ENCODE results near the gene EHD2.

The EHD2 gene

DNA sequence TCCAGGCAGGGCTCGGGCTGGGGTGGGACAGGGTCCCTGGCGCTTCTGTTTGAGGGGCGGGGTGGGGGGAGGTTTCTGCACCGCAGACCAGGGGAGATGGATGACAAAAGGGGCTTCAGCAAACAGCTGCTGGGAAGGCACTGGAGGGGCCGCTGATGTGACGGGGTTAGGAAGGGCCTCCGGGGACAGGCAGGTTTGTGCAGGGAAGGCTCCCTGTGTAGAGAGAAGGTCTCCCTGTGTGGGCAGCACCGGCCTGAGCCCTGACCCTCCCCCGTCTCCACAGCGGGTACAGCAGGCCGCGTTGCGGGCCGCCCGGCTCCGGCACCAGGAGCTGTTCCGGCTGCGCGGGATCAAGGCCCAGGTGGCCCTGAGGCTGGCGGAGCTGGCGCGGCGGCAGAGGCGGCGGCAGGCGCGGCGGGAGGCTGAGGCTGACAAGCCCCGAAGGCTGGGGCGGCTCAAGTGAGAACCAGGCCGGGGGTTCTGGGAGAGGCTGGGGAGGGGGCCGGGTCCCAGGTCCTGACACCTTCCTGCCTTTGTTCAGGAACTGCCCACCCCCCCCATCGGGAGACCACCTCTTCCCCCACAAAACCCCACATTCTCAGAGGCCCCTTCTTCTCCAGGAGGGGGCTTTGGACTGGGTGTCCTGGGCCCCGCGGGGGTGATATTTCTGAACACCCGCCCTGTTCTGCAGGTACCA lies 42.0 kb downstream of the EHD2 start:
- no peak for TF ChIP-seq CTCF (IDR thresholded peaks at IDR 0.05; ENCODE audit: insufficient read depth, missing control alignments)
- no peak for DNase-seq (ENCODE audit: insufficient read length, low spot score)
- FAIRE-seq, result no peak

DNA sequence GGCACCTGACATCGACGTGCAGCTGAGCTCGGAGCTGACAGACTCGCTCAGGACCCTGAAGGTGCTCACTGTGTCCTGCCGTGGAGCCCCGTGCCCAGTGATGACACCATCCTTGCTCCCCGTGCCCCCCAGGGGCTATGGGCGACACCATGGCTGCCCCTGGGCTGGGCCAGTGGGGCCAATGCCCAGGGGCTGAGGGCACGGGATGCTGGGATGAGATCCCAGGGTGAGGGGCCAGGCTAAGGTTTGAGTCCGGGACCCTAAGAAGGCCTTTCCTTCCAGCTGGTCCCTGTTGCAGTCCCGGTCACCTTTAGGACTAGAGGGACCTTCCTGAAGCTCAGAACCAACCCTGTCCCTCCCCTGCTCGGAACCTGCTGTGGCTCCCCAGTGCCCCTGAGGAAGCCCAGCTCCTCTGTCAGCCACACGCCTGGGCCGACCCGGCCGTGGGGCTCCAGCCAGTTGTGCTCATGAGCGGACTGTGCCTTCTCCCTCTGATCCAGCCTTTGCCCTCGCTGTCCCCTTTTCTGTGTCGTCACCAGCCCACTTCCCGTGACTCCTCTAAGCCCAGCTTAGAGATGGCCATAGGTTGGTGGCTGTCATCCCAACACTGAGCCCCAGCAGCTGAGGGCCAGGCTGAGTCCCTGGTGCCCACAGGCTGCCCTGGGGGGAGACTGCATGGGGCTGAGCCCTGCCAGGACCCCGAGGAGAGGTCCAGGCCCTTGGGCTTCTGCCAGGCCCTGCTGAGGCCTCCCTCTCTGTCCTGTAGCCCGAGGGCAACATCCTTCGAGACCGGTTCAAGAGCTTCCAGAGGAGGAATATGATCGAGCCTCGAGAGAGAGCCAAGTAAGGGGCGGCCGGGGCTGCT lies 42.8 kb downstream of the EHD2 start:
- no peak for FAIRE-seq
- DNase-seq (ENCODE audit: insufficient read length, low spot score), result no peak
- TF ChIP-seq CTCF (IDR thresholded peaks at IDR 0.05; ENCODE audit: insufficient read depth, missing control alignments), result no peak

GRCh38 chr19:47756627-47756929 lies 43.4 kb downstream of the EHD2 start:
- DNase-seq (ENCODE audit: insufficient read length, low spot score) (no peak), FAIRE-seq (no peak)

DNA sequence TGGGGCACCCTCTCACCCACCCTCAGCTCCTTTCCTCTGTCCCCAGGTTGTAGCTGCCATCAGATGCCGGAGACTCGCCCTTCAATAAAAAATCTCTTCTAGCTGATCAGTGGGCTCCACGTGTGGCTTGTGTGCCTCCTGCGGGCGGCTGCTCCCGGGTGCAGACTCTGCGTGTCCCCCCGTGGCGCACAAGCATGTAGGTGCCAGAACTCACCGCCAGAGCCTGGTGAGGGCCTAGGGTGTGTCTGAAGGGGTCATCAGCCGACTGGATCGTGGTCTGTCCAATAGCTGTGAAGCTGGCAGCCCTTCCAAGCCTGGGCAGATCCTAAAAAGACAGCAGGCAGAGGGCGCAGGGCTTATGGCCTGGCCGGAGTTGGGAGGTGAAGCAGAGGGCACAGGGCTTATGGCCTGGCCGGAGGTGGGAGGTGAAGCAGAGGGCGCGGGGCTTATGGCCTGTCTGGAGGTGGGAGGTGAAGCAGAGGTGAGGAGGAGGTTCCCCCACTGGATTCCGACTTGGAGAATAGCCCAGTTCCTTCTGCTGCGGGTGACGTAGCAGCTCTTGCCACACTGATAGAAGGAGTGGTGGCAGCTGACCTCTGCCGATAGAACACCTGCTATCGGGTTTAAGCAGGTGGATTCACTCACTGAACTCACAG lies 43.9 kb downstream of the EHD2 start:
- no peak for DNase-seq (ENCODE audit: insufficient read length, low spot score)
- no peak for TF ChIP-seq CTCF (IDR thresholded peaks at IDR 0.05; ENCODE audit: insufficient read depth, missing control alignments)
- no peak for FAIRE-seq

More at GRCh38 chr19:47756627-47756929, 43.4 kb downstream of the EHD2 start:
- TF ChIP-seq CTCF (IDR thresholded peaks at IDR 0.05; ENCODE audit: insufficient read depth, missing control alignments), result no peak

DNA sequence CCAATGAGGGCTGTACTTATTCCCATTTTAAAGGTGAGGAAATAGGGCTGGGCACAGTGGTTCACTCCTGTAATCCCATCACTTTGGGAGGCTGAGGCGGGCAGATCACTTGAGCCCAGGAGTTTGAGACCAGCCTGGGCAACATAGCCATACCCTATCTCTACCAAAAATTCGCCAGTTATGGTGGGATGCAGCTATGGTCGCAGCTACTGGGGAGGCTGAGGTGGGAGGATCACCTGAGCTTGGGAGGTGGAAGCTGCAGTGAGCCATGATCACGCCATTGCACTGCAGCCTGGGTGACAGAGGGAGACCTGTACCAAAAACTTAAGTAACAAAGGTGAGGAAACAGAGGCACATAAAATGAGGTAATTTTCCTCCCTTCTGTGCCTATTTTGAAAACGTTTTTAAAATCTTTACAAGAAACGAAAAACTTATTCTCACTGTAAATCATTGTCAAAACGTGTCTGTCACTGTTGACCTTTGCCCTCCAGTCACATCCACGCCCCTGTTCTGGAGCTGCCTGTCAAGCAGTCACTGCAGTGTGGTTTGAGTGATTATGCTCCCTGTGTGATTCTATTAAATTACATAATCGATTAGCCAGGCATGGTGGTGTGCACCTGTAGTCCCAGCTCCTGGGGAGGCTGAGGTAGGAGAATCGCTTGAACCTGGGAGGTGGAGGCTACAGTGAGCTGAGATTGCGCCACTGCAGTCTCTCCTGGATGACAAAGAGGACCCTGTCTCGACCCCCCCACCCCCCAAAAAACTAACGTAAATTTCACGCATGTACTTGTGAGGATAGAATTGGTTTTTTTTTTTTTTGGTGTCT lies 44.6 kb downstream of the EHD2 start:
- DNase-seq (ENCODE audit: insufficient read length, low spot score) (no peak), FAIRE-seq (no peak)
- TF ChIP-seq CTCF (IDR thresholded peaks at IDR 0.05; ENCODE audit: insufficient read depth, missing control alignments), result no peak

GRCh38 chr19:47758443-47758804 lies 45.2 kb downstream of the EHD2 start:
- no peak for FAIRE-seq
- no peak for DNase-seq (ENCODE audit: insufficient read length, low spot score)
- TF ChIP-seq CTCF (IDR thresholded peaks at IDR 0.05; ENCODE audit: insufficient read depth, missing control alignments), result no peak
